Endothelial cell of umbilical vein (primary cell): Measurements from ENCODE around the gene NRCAM. TPM values are rescaled to one million over a fixed set of nuclear protein-coding genes. Genes with fewer than 3 reads are reported as not detected.
A peak's percentile ranks its signal among the peaks of the same experiment; 100 is the strongest.

ENCODE experiments used
- BruUV-seq: library from RNA; stranded (reverse); fragments of 400-500 nt; replicated peaks from 2 replicates; lab custom pipeline; 2021; lab: Mats Ljungman, UMichigan
- CTCF ChIA-PET: fragments of 300-600, 350-600 bp; sonication (Branson Sonifier 250); formaldehyde crosslinking; loops from one replicate; lab custom pipeline; 2021; ENCODE audit warnings: antibody characterized with exemption, inconsistent platforms; lab: Charles Lee
- POLR2A ChIA-PET: fragments of 300-600, 350-600 bp; sonication (Branson Sonifier 250); formaldehyde crosslinking; loops from one replicate; lab custom pipeline; 2021; ENCODE audit warnings: antibody characterized with exemption, inconsistent platforms; lab: Charles Lee
- DNase-seq: peaks from one replicate; pipeline ENCODE4 v3.0.0-alpha.2; 2011; ENCODE audit warnings: low read depth, low spot score
- FAIRE-seq: peaks from 2 replicates; lab custom pipeline; 2011; peaks lifted over from hg19 to GRCh38; lab: Jason Lieb, UNC
- H2AFZ ChIP-seq: 2 replicates; pipeline ENCODE4 v1.6.0; 2012; ENCODE audit warnings: low read depth, low read length, control low read depth, inconsistent platforms
- H3K27ac ChIP-seq: 2 replicates; pipeline ENCODE4 v1.5.1; 2011; ENCODE audit warnings: low read depth, mild to moderate bottlenecking, control low read depth, low read length, moderate library complexity; ENCODE audit not compliant: insufficient read depth
- H3K27me3 ChIP-seq, 2 experiments: 2 replicates each; pipeline versions ENCODE4 v1.6.0 to v1.6.1; 2011; ENCODE audit warnings: low read length in 2 of 2, mixed read lengths in 1 of 2; ENCODE audit not compliant: control insufficient read depth in 2 of 2, insufficient read depth in 2 of 2
- H3K36me3 ChIP-seq, 2 experiments: 2 replicates in 1 of 2; 3 replicates in 1 of 2; pipeline ENCODE4 v1.5.1; 2011; ENCODE audit warnings: low read length in 2 of 2, mild to moderate bottlenecking in 1 of 2, moderate library complexity in 1 of 2; ENCODE audit not compliant: control insufficient read depth in 2 of 2, insufficient read depth in 2 of 2; ENCODE audit errors: extremely low read depth in 1 of 2
- H3K4me1 ChIP-seq: 3 replicates; pipeline ENCODE4 v1.5.1; 2011; ENCODE audit warnings: mild to moderate bottlenecking, low read length; ENCODE audit not compliant: control insufficient read depth, insufficient read depth; ENCODE audit errors: extremely low read depth
- H3K4me2 ChIP-seq: 2 replicates; pipeline ENCODE4 v1.6.1; 2011; ENCODE audit warnings: low read length, control low read depth, mixed read lengths; ENCODE audit not compliant: insufficient read depth
- H3K4me3 ChIP-seq, 3 experiments: fragments of 200-600 bp in 1 of 3; sonication (generic), shearing (Covaris generic) in 1 of 3; replicated peaks in 1 of 3; 2 replicates each; pipeline ENCODE4 v1.5.1; 2011 to 2016; ENCODE audit warnings: control low read depth in 3 of 3, low read length in 3 of 3, mild to moderate bottlenecking in 2 of 3, inconsistent platforms in 1 of 3, low read depth in 1 of 3, moderate library complexity in 1 of 3; ENCODE audit not compliant: insufficient read depth in 1 of 3
- H3K79me2 ChIP-seq: 2 replicates; pipeline ENCODE4 v1.6.0; 2012; ENCODE audit warnings: low read length, inconsistent platforms; ENCODE audit not compliant: control insufficient read depth, insufficient read depth
- H3K9ac ChIP-seq: replicated peaks from 2 replicates; pipeline ENCODE3; 2011; ENCODE audit warnings: low read length, control low read depth; ENCODE audit not compliant: insufficient read depth; ENCODE audit errors: extremely low read depth
- H3K9me1 ChIP-seq: replicated peaks from 3 replicates; pipeline ENCODE4 v1.6.0; 2011; ENCODE audit warnings: mild to moderate bottlenecking, low read length; ENCODE audit not compliant: control insufficient read depth, insufficient read depth; ENCODE audit errors: extremely low read depth
- H3K9me3 ChIP-seq: replicated peaks from 2 replicates; pipeline ENCODE4 v1.5.1; 2012; ENCODE audit warnings: low read length, inconsistent platforms; ENCODE audit not compliant: control insufficient read depth, insufficient read depth
- H4K20me1 ChIP-seq: replicated peaks from 2 replicates; pipeline ENCODE3; 2011; ENCODE audit warnings: mild to moderate bottlenecking, low read length; ENCODE audit not compliant: control insufficient read depth, insufficient read depth; ENCODE audit errors: extremely low read depth
- CTCF ChIP-seq, 2 donors: IDR thresholded peaks; 1 replicate in 1 of 2; 2 replicates in 1 of 2; pipeline ENCODE4 v1.5.1; 2011; ENCODE audit warnings: low read length in 2 of 2, mild to moderate bottlenecking in 2 of 2, moderate library complexity in 2 of 2, control low read depth in 1 of 2, inconsistent platforms in 1 of 2, low read depth in 1 of 2; ENCODE audit not compliant: insufficient read depth in 1 of 2; ENCODE audit errors: extremely low read depth in 1 of 2
- FOS ChIP-seq: IDR thresholded peaks from 2 replicates; pipeline ENCODE4 v1.6.1; 2011; ENCODE audit warnings: mild to moderate bottlenecking, low read length, moderate library complexity, borderline replicate concordance; ENCODE audit not compliant: insufficient read depth
- MYC ChIP-seq: IDR thresholded peaks from one replicate; pipeline ENCODE4 v1.6.1; 2011; ENCODE audit warnings: mild to moderate bottlenecking, low read depth, low read length
- POLR2AphosphoS5 ChIP-seq: IDR thresholded peaks from 2 replicates; pipeline ENCODE4 v1.6.1; 2012; ENCODE audit warnings: low read depth, mild to moderate bottlenecking, control low read depth, low read length, moderate library complexity; ENCODE audit not compliant: insufficient read depth
- dilution Hi-C: fragments of 300-500 bp; cut with MboI; formaldehyde crosslinking; loops from one replicate; pipeline ENCODE4 v1.15.0; 2019; ENCODE audit warnings: low sequenced_read_pairs; ENCODE audit not compliant: extremely low pct_ligation_motif_present
- intact Hi-C: fragments of 100-400 bp; cut with micrococcal nuclease; formaldehyde crosslinking; loops from one replicate; pipeline ENCODE4 v1.10.0; 2022
- polyA plus RNA-seq, 4 experiments: library from polyadenylated mRNA; depleted of rRNA in 3 of 4; stranded (reverse) in 3 of 4; unstranded in 1 of 4; fragments of >200 nt; gene quantifications; 2 replicates each; pipeline versions ENCODE4 v1.2.1 to v1.2.3, GENCODE V29; 2011 to 2012; ENCODE audit warnings: missing spikeins in 1 of 4
- total RNA-seq: library from RNA; stranded (reverse); gene quantifications from 2 replicates; pipeline ENCODE4 v1.2.3, GENCODE V29; 2021

NRCAM gene
- total and polyA plus RNA-seq, 2 donors (not counting 3 experiments of a cell fraction or from before 2014, with no cell fraction given) = 26.0 to 47.6 TPM

- peak overlapping the region; percentile 1 for H3K4me2 ChIP-seq
- no peaks in the 10 kb centered on the region for H4K20me1 ChIP-seq
- dilution Hi-C loops = no loop called here
- no peaks in the 10 kb centered on the region for H3K9me3 ChIP-seq
- H3K9me1 ChIP-seq = no peaks in the 10 kb centered on the region
- H3K27me3 ChIP-seq = no peaks in the 10 kb centered on the region
- peaks cover 11% of the 10 kb centered on the region for H3K4me1 ChIP-seq
- intact Hi-C loops = no loop called here
- H2AFZ ChIP-seq = no peak overlapping the region
- peaks cover 0 to 2% of the 10 kb centered on the region in 2 experiments for H3K36me3 ChIP-seq
- TF ChIP-seq FOS (peak; percentile 57), POLR2AphosphoS5 (no peak), CTCF (IDR thresholded peaks at IDR 0.05; ENCODE audit: extremely low read depth in 1 of 2, insufficient read depth in 1 of 2, low read depth in 1 of 2, low read length in 2 of 2) (no peak)
- peak overlapping the region; percentile 21 for H3K27ac ChIP-seq
- H3K9ac ChIP-seq = no peak overlapping the region
- ChIA-PET CTCF (interaction anchor here (0.8 to 2.1 kb wide), 4 partner anchors 9 to 117 kb away, joined by 3 to 6 read pairs (median 4); no protein-coding TSS in a partner anchor), POLR2A (no interaction called here)
- H3K79me2 ChIP-seq = peaks cover 51% of the 10 kb centered on the region
- DNase-seq = peak; percentile 31
- no peak overlapping the region for H3K4me3 ChIP-seq
- FAIRE-seq = no peak
- BruUV-seq = no TSS peak
These were observed 75.7 kb downstream of the NRCAM start for GRCh38 chr7:108380517-108380916.

GRCh38 chr7:108376206-108376605, 80.0 kb downstream of the NRCAM start:
- dilution Hi-C loops (no loop called here), intact Hi-C loops (no loop called here)
- Histone ChIP-seq H3K4me2 (no peak overlapping the region), H4K20me1 (no peaks in the 10 kb centered on the region), H3K27me3 (no peaks in the 10 kb centered on the region), H3K27ac (no peak overlapping the region), H3K4me1 (peaks cover 12% of the 10 kb centered on the region), H2AFZ (no peak overlapping the region), H3K4me3 (no peak overlapping the region), H3K36me3 (no peaks in the 10 kb centered on the region), H3K9ac (no peak overlapping the region), H3K9me1 (no peaks in the 10 kb centered on the region), H3K79me2 (peaks cover 66% of the 10 kb centered on the region), H3K9me3 (no peaks in the 10 kb centered on the region)
- no peak for DNase-seq
- ChIA-PET CTCF (interaction anchor here (0.7 kb wide), 1 partner anchor 10 kb away, joined by 3 read pairs; no protein-coding TSS in a partner anchor), POLR2A (no interaction called here)
- no peak for TF ChIP-seq MYC
- FAIRE-seq = no peak
- BruUV-seq = no TSS peak
